ENCODE results near the gene CORO6. TPM values are rescaled to one million over a fixed set of nuclear protein-coding genes. Genes with fewer than 3 reads are reported as not detected.

Gene CORO6
- polyA plus RNA-seq, 1 donor from 2014 or later, result 4.3 TPM

- TF ChIP-seq MXI1 (conservative IDR thresholded peaks at IDR 0.05; ENCODE audit: poor library complexity, severe bottlenecking) (no peak), RAD21 (conservative IDR thresholded peaks at IDR 0.05) (no peak), EP300 (conservative IDR thresholded peaks at IDR 0.05; ENCODE audit: poor library complexity, severe bottlenecking) (no peak), EZH2 (IDR thresholded peaks at IDR 0.05; ENCODE audit: borderline replicate concordance, insufficient read depth, low read length, poor library complexity, severe bottlenecking) (no peak), POLR2AphosphoS5 (IDR thresholded peaks at IDR 0.05) (no peak), TAF1 (IDR thresholded peaks at IDR 0.05; ENCODE audit: low read depth) (no peak)
- TF ChIP-seq, protein P1, sequence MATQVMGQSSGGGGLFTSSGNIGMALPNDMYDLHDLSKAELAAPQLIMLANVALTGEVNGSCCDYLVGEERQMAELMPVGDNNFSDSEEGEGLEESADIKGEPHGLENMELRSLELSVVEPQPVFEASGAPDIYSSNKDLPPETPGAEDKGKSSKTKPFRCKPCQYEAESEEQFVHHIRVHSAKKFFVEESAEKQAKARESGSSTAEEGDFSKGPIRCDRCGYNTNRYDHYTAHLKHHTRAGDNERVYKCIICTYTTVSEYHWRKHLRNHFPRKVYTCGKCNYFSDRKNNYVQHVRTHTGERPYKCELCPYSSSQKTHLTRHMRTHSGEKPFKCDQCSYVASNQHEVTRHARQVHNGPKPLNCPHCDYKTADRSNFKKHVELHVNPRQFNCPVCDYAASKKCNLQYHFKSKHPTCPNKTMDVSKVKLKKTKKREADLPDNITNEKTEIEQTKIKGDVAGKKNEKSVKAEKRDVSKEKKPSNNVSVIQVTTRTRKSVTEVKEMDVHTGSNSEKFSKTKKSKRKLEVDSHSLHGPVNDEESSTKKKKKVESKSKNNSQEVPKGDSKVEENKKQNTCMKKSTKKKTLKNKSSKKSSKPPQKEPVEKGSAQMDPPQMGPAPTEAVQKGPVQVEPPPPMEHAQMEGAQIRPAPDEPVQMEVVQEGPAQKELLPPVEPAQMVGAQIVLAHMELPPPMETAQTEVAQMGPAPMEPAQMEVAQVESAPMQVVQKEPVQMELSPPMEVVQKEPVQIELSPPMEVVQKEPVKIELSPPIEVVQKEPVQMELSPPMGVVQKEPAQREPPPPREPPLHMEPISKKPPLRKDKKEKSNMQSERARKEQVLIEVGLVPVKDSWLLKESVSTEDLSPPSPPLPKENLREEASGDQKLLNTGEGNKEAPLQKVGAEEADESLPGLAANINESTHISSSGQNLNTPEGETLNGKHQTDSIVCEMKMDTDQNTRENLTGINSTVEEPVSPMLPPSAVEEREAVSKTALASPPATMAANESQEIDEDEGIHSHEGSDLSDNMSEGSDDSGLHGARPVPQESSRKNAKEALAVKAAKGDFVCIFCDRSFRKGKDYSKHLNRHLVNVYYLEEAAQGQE (IDR thresholded peaks at IDR 0.05; ENCODE audit: borderline replicate concordance), result no peak
- TF ChIP-seq, protein P2, sequence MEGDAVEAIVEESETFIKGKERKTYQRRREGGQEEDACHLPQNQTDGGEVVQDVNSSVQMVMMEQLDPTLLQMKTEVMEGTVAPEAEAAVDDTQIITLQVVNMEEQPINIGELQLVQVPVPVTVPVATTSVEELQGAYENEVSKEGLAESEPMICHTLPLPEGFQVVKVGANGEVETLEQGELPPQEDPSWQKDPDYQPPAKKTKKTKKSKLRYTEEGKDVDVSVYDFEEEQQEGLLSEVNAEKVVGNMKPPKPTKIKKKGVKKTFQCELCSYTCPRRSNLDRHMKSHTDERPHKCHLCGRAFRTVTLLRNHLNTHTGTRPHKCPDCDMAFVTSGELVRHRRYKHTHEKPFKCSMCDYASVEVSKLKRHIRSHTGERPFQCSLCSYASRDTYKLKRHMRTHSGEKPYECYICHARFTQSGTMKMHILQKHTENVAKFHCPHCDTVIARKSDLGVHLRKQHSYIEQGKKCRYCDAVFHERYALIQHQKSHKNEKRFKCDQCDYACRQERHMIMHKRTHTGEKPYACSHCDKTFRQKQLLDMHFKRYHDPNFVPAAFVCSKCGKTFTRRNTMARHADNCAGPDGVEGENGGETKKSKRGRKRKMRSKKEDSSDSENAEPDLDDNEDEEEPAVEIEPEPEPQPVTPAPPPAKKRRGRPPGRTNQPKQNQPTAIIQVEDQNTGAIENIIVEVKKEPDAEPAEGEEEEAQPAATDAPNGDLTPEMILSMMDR (IDR thresholded peaks at IDR 0.05; ENCODE audit: poor library complexity, severe bottlenecking), result no peak
- H3K36me3 ChIP-seq (ENCODE audit: insufficient read depth, low read length), result no peaks in the 10 kb centered on the region
- peaks cover 4% of the 10 kb centered on the region for H3K9me3 ChIP-seq (ENCODE audit: low read length)
- H4K20me1 ChIP-seq (ENCODE audit: insufficient read depth), result no peaks in the 10 kb centered on the region
- H3K79me2 ChIP-seq (replicated peaks; ENCODE audit: insufficient read depth, low read length), result no peaks in the 10 kb centered on the region
- no peak overlapping the region for H3K4me2 ChIP-seq (ENCODE audit: low read length)
- H3K9me2 ChIP-seq (ENCODE audit: insufficient read depth, low read length), result no peaks in the 10 kb centered on the region
- no peak overlapping the region for H3K27ac ChIP-seq (ENCODE audit: low read length)
- no peak overlapping the region for H3K9ac ChIP-seq (ENCODE audit: low read length)
- no peak overlapping the region for H2AFZ ChIP-seq (ENCODE audit: low read depth, low read length)
- H3K4me3 ChIP-seq (ENCODE audit: low read length), result no peak overlapping the region
- peaks cover 58% of the 10 kb centered on the region for H3K27me3 ChIP-seq (ENCODE audit: insufficient read depth, low read depth, low read length)
- H3F3A ChIP-seq (ENCODE audit: insufficient read depth, low read length, poor library complexity, severe bottlenecking), result no peaks in the 10 kb centered on the region
These were observed 1.8 kb downstream of the CORO6 start for GRCh38 chr17:29620779-29621500.

GRCh38 chr17:29620271-29620670 lies 2.4 kb downstream of the CORO6 start:
- Histone ChIP-seq H3K9me3 (ENCODE audit: low read length) (peaks cover 4% of the 10 kb centered on the region), H3K79me2 (replicated peaks; ENCODE audit: insufficient read depth, low read length) (no peaks in the 10 kb centered on the region), H4K20me1 (ENCODE audit: insufficient read depth) (no peaks in the 10 kb centered on the region), H3K36me3 (ENCODE audit: insufficient read depth, low read length) (no peaks in the 10 kb centered on the region), H3K4me3 (ENCODE audit: low read length) (no peak overlapping the region), H3K9ac (ENCODE audit: low read length) (no peak overlapping the region), H3F3A (ENCODE audit: insufficient read depth, low read length, poor library complexity, severe bottlenecking) (no peaks in the 10 kb centered on the region), H3K4me2 (ENCODE audit: low read length) (no peak overlapping the region), H3K27me3 (ENCODE audit: insufficient read depth, low read depth, low read length) (peaks cover 64% of the 10 kb centered on the region), H3K27ac (ENCODE audit: low read length) (no peak overlapping the region), H3K9me2 (ENCODE audit: insufficient read depth, low read length) (no peaks in the 10 kb centered on the region), H2AFZ (ENCODE audit: low read depth, low read length) (no peak overlapping the region)
- TF ChIP-seq MXI1 (conservative IDR thresholded peaks at IDR 0.05; ENCODE audit: poor library complexity, severe bottlenecking) (no peak), POLR2AphosphoS5 (IDR thresholded peaks at IDR 0.05) (no peak), TAF1 (IDR thresholded peaks at IDR 0.05; ENCODE audit: low read depth) (no peak), EZH2 (IDR thresholded peaks at IDR 0.05; ENCODE audit: borderline replicate concordance, insufficient read depth, low read length, poor library complexity, severe bottlenecking) (no peak), SMC3 (conservative IDR thresholded peaks at IDR 0.05; ENCODE audit: poor library complexity) (no peak), EP300 (conservative IDR thresholded peaks at IDR 0.05; ENCODE audit: poor library complexity, severe bottlenecking) (no peak), RAD21 (conservative IDR thresholded peaks at IDR 0.05) (no peak)
- TF ChIP-seq, protein P2 (IDR thresholded peaks at IDR 0.05; ENCODE audit: poor library complexity, severe bottlenecking), result no peak
- TF ChIP-seq, protein P1 (IDR thresholded peaks at IDR 0.05; ENCODE audit: borderline replicate concordance), result no peak

All from neural cell (in vitro differentiated cells).